CD4-positive, alpha-beta T cell treated with Interleukin-15 for 1 hour (primary cell): ENCODE measurements around the gene LYRM2.
"Not testable (repeated sequence)": the region's sequence is repeated elsewhere in the genome, so short reads cannot be mapped to it uniquely, and the experiment has no call there.

ENCODE experiments used
- DNase-seq: peaks from one replicate; pipeline ENCODE4 v3.0.0-alpha.2; 2020

LYRM2 gene

GRCh38 chr6:89644864-89645263, 6.3 kb upstream of the LYRM2 start:
- DNase-seq = no peak

DNA sequence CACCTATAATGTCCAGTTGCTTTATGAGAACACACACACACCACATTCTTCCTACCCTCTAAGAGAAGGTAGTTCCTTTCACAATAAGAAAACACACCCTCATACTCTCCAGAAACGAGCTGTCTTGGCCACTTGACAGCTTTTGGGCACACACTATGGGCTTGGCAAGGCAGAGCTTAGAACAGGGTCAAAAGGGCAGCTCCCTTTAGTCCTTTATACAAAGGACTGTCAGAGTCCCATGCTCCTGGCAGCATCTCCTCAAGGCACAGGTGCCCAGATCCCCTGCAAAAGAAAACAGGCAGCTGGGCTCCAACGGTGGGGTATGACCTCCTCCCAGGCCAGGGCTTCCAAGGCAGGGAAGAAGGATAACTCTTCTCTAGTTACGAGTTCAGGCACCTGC, 4.9 kb upstream of the LYRM2 start:
- DNase-seq = no peak

GRCh38 chr6:89642956-89643355, 4.4 kb upstream of the LYRM2 start:
- no peak for DNase-seq

- not testable (repeated sequence) for DNase-seq
Observed at GRCh38 chr6:89641581-89641980, 3.0 kb upstream of the LYRM2 start.

DNA sequence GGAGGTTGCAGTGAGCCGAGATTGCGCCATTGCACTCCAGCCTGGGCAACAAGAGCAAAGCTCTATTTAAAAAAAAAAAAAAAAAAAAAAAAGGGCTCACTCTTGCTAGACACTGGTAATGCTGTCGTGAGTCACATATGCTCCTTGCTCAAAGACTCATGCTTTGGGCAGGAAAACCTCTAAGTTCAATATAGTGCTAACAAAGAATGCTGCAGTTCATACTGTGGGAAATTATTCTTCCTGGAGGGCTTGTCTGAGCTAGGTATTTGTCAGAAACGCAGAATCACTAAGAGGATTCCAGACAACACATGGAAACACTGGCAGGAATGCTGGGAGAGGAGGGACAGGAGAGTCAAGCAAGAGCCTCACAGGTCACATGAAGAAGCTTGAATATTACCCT, 2.3 kb upstream of the LYRM2 start:
- no peak for DNase-seq

DNA sequence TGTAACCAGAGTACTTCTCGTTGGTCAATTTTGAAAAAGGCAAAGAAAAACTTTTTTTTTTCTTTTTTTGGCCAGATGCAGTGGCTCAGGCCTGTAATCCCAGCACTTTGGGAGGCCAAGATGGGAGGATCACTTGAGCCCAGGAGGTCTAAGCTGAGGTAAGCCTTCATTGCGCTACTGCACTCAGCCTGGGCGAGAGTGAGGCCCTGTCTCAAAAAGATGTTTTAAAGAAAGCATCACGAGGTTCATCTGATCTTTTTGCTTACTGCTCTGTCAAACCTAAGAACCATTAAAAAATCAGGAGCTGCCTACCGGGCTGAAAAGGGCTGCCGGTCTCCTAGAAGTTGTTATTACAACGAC, 607 bp downstream of the LYRM2 start:
- DNase-seq = no peak

- DNase-seq = not testable (repeated sequence)
Observed at GRCh38 chr6:89636412-89636811, 2.1 kb downstream of the LYRM2 start.

DNA sequence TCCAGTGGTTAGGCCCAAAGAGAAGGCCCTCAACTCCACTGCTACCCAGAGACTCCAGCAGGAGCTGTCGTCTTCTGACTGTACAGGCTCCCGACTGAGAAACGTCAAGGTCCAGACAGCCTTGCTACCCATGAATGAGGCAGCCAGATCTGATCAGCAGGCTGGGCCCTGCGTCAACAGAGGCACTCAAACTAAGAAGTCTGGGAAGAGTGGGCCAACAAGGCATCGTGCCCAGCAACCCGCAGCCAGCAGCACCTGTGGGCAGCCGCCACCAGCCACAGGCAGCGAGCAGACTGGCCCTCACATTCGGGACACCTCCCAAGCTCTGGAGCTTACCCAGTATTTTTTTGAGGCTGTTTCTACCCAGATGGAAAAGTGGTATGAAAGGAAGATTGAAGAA, 8.1 kb downstream of the LYRM2 start:
- no peak for DNase-seq

GRCh38 chr6:89623749-89624148, 14.8 kb downstream of the LYRM2 start:
- no peak for DNase-seq

DNA sequence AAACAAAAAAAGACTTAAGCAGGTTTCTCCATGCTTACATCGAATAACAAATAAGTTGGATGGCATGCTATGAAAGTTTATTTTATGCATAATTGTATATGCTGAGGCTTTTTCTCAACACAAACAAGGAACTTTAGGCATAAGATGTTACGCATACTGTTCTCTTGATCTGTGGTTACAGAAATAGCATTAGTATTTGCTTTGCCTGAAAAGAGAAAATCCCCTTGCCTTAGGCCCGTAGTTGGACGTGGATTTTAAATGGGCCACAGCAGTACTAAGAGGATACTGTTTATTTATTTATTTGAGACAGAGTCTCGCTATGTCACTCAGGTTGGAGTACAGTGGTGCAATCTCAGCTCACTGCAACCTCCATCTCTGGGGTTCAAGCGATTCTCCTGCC, 19.0 kb downstream of the LYRM2 start:
- DNase-seq = no peak

GRCh38 chr6:89618026-89618425, 20.5 kb downstream of the LYRM2 start:
- DNase-seq = no peak

DNA sequence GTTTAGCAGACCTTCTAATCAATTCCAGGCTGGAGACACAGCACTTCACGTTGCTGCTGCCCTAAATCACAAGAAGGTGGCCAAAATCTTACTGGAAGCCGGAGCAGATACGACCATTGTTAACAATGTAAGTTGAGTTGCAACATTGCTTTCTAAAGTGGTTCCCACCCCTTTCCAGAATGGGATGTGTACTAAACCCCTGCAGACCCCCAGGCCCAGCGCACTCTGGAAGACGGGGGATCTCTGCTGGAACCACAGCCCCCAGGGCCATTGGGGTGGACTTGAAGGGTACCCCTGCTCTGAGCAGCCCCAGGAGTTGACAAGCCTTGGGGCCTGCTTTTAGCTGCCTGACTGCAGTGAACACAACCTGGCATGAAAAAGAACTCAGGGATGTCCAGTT, 22.0 kb downstream of the LYRM2 start:
- no peak for DNase-seq

DNA sequence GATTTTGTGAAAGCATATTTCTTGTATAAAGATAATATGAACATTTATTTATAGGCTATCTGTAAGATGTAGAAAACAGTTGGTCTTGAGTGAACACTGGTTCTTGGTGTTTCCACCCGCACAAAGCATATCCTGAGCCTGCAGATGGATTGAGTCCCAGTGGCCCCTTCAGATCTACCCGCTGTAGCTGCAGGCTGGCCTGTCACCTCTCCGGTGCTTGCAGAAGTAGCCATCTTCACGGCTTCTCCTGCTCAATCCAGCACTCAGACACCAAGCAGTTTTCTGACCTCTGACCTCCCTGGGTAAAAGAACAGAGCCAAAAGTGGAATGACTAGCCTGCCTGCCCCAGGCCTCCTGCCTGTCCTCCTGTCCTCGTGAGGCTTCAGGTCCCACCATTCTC, 22.7 kb downstream of the LYRM2 start:
- no peak for DNase-seq

DNA sequence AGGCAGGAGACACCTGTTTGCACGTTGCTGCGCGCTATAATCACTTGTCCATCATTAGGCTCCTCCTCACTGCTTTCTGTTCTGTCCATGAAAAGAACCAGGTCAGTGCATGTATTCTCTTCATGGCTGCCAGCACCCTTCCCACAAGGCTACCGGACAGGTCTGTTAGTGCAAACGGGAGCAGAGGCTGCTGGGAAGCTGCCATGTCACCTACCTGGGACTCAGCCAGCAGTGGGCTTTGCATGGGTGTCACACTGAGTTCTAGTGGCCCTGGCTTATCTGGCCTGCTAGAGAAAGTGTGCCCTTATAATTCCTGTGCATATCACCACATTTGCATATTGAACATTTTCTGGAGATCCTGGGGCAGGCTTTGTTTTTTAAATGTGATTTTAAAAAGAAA, 24.8 kb downstream of the LYRM2 start:
- DNase-seq = no peak

- no peak for DNase-seq
Observed at GRCh38 chr6:89612121-89612520, 26.4 kb downstream of the LYRM2 start.

DNA sequence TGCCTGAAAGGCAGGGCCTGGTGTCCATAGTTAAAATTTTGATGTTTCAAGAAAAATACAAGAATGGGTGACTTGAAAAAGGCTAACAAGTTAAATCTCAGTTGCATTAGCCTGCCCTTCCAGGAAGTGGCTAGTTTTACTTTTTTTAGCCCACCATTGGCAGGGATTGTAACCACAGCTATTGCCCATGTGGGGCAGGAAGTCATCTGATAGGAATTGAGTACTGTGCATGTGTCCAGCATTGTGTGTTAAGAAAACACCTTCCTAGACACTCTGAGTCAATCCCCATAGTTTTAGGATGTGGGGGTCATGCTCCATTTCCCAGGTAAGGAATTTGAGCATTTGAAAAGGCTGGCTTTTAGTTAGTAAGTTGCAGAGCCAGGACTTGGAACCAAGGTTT, 26.9 kb downstream of the LYRM2 start:
- no peak for DNase-seq

GRCh38 chr6:89610149-89610642, 28.4 kb downstream of the LYRM2 start:
- peak; percentile 71 for DNase-seq

- DNase-seq = no peak
Observed at GRCh38 chr6:89605861-89606260, 32.7 kb downstream of the LYRM2 start.

- no peak for DNase-seq
Observed at GRCh38 chr6:89604653-89605052, 33.9 kb downstream of the LYRM2 start.

- no peak for DNase-seq
Observed at GRCh38 chr6:89602166-89602565, 36.4 kb downstream of the LYRM2 start.

GRCh38 chr6:89599727-89600126, 38.8 kb downstream of the LYRM2 start:
- no peak for DNase-seq

DNA sequence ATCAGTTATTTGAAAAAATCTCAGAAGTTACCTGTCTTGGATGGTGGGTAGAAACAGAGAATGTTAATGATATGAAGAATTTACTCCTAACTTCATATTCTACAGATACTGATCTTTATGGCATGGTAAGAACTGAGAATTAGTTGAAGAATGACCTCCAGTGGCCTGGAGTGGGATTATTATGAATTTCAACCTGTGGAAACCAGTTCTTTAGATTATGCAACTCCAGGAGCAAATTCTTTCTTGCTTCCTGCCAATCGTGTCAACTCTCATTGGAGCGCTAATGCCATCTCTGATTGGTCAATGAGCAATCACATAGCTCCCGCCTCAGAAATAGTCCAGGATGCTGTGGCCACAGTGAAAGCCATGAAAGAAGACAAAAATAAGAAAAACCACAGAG, 40.6 kb downstream of the LYRM2 start:
- no peak for DNase-seq

DNA sequence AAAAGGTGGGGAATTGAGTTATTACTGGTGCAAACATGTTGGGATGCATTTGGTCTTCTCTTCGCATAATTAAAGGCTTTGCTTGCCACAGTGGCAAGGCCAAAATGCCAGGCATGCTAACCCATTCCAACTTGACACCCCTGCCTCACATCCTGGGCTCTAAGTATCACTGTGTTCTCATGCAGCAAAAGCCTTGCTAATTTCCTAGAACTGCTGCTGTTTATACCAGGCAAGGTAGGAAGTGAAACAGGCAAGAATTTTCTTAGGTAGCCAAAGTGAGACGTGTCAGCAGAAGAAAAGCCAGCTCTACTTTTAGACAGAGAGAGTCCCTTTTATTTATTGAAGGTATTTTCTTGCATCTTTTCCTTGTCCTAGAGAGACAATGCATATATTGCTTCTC, 41.2 kb downstream of the LYRM2 start:
- no peak for DNase-seq

DNA sequence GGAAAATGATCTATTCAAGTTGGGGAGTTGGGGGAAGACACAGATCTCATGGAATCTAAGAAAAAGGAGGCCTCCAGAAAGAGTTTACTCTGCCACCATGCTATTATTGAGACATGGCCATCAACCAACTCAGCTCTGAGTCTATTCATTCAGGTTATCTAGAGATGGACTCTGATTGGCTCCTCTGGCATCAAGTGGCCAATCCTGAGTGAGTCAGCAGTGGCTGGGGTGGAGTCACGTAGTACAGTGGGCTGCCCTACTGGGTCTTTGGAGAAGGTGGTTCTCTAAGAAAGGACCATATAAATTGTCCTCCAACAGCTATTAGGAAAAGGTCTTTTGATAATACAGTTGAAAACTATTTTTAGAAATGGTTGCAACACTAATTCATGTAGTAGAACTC, 42.1 kb downstream of the LYRM2 start:
- DNase-seq = no peak

GRCh38 chr6:89596056-89596455, 42.5 kb downstream of the LYRM2 start:
- no peak for DNase-seq

DNA sequence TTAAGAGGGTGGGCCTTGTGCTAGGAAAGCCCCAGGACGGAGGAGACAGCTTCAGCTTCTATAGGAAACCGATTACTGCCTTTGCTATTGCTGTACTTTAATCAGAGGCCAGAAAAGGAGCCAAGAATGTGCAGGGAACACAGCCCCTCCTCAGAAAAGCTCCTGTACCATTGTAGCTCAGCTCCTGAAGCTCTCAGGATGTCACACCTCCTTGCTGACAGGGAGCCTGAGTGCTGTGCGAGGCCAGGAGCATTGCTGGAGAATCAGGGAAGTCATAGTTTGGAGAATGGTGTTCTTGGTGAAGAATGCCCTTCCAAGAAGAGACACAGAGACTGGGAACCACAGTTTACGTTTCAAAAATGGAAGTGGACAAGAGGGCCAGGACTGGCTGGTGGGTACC, 46.8 kb downstream of the LYRM2 start:
- DNase-seq = no peak
